Heart left ventricle (tissue), 16 donors: ENCODE measurements around the gene QKI. TPM values are rescaled to one million over a fixed set of nuclear protein-coding genes. Genes with fewer than 3 reads are reported as not detected.
A peak's percentile ranks its signal among the peaks of the same experiment; 100 is the strongest.

Experiments used
- ATAC-seq, 4 donors: fragments of 200-7000 bp; cut with Tn5 transposase; one replicate each; pipeline ENCODE4 v1.9.1; 2020 to 2022; ENCODE audit warnings: moderate library complexity in 4 of 4, mild to moderate bottlenecking in 3 of 4, moderate number of reproducible peaks in 1 of 4
- DNase-seq, 5 donors: peaks; one replicate each; pipeline ENCODE4 v3.0.0-alpha.2; 2020
- H3K27ac ChIP-seq, 12 donors: fragments of 200-600 bp; sonication (generic) in 4 of 12; one replicate each; pipeline versions ENCODE4 v1.5.0 to v1.8.0; 2016 to 2022; ENCODE audit warnings: mild to moderate bottlenecking in 2 of 12
- H3K27me3 ChIP-seq, 9 donors: fragments of 200-600 bp; sonication (generic) in 2 of 9; one replicate each; pipeline versions ENCODE4 v1.5.1 to v1.8.0; 2016 to 2022; ENCODE audit warnings: mild to moderate bottlenecking in 3 of 9
- H3K36me3 ChIP-seq, 9 donors: fragments of 200-600 bp; sonication (generic) in 2 of 9; one replicate each; pipeline versions ENCODE4 v1.5.0 to v1.8.0; 2018 to 2022; ENCODE audit warnings: mild to moderate bottlenecking in 2 of 9
- H3K4me1 ChIP-seq, 12 donors: fragments of 200-600 bp; sonication (generic) in 4 of 12; one replicate each; pipeline versions ENCODE4 v1.5.0 to v1.8.0; 2016 to 2022; ENCODE audit warnings: mild to moderate bottlenecking in 3 of 12
- H3K4me3 ChIP-seq, 12 donors: fragments of 200-600 bp; sonication (generic) in 4 of 12; one replicate each; pipeline versions ENCODE4 v1.5.0 to v1.8.0; 2017 to 2022; ENCODE audit warnings: mild to moderate bottlenecking in 9 of 12, moderate library complexity in 4 of 12
- H3K9me3 ChIP-seq, 12 donors: fragments of 200-600 bp; sonication (generic) in 4 of 12; one replicate each; pipeline versions ENCODE4 v1.5.0 to v1.8.0; 2016 to 2022; ENCODE audit warnings: mild to moderate bottlenecking in 1 of 12
- CTCF ChIP-seq, 12 donors: fragments of 200-600 bp; sonication (generic) in 4 of 12; IDR thresholded peaks; one replicate each; pipeline versions ENCODE4 v1.5.0 to v1.8.0; 2018 to 2022; ENCODE audit warnings: antibody characterized with exemption in 12 of 12, mild to moderate bottlenecking in 5 of 12
- POLR2A ChIP-seq, 2 donors: fragments of 450-650 bp; IDR thresholded peaks; one replicate each; pipeline ENCODE4 v1.6.1; 2017; ENCODE audit warnings: antibody characterized with exemption in 2 of 2, mild to moderate bottlenecking in 2 of 2, moderate library complexity in 2 of 2
- WGBS, 4 donors: extraction: QIAGEN DNeasy Blood & Tissue Kit in 2 of 4; methylation state at CpG; one replicate each; pipeline versions ENCODE4 v1.1.5 to v1.1.7; 2013 to 2018; 5-methylcytosine and 5-hydroxymethylcytosine counted together
- intact Hi-C, 10 donors: fragments of 100-400 bp; cut with DNase I; formaldehyde crosslinking; loops; one replicate each; pipeline versions ENCODE4 v1.11.1 to v1.14.2; 2022
- polyA plus RNA-seq, 2 donors: library from polyadenylated mRNA; stranded (reverse); fragments of 200-250 nt; gene quantifications; one replicate each; pipeline ENCODE4 v1.2.3, GENCODE V29; 2013
- total RNA-seq, 9 donors: library from RNA; depleted of rRNA in 2 of 9; stranded (reverse); fragments of >200 nt in 2 of 9; fragmentation: NEBNext Ultra II Directional in 3 of 9; extraction: Animal tissue kit (Norgen Biotek cat#: 25700) in 3 of 9; gene quantifications; one replicate each; pipeline versions ENCODE4 v1.1.0 to v1.2.4, GENCODE V29; 2016 to 2023
- donor health status: ischemic (EF 13 %, LVEDD 7.1; RV severe dilation, severe dysfunction).
- donor health status: healthy with polysubstance abuse.
- donor health status: DM: no; HTN: yes; CAD: no.
- donor health status: DM: no; HTN: no; CAD: no.
- donor health status: ischemic (EF 25% LVEDD 6.9; RV normal size, moderate dysfunction).
- donor health status: ischemic (EF 25% LVEDD 5.7; RV mildly dilated, moderate dysfunction).
- donor health status: healthy.
- donor health status: DM: yes; HTN: yes; CAD: no.
- donor health status: ischemic (EF 35%, LVEDD 5.7; RV mildly dilated, moderate dysfunction).
- donor health status: nonischemic (EF 11% LVEDD 7.7; RV severe dilation, severe dysfunction).
- donor health status: DM: yes; HTN: yes; CAD: no.
- donor health status: PGD.
- donor health status: ischemic (EF 29% LVEDD 5.4; RV normal size, mild dysfunction).
- donor health status: nonischemic (EF 23%, LVEDD 6.1; RV moderate dilation, normal function).

QKI gene
- total and polyA plus RNA-seq, 11 donors, result 80.2 to 607 (median 474) TPM

- ATAC-seq (peak in 1 of 4 donors; percentile 5), DNase-seq (peak in 1 of 5 donors; percentile 31)
- intact Hi-C loops, result loop anchor here (5.0 to 10.0 kb wide), 11 partner anchors 156 to 524 kb away; no protein-coding TSS in a partner anchor
- WGBS, 4 donors, result 63 to 71% (median 66%) methylated on average over 6 to 7 of the region's 7 CpGs
- no peak overlapping the region for H3K4me3 ChIP-seq
- H3K36me3 ChIP-seq, result no peaks in the 10 kb centered on the region
- TF ChIP-seq CTCF (IDR thresholded peaks at IDR 0.05), result no peak
- H3K9me3 ChIP-seq, result no peaks in the 10 kb centered on the region
- H3K27ac ChIP-seq, result peak overlapping the region in 2 of 12 donors; percentile 7 to 25
- H3K27me3 ChIP-seq, result no peaks in the 10 kb centered on the region
- H3K4me1 ChIP-seq, result peaks cover 6 to 64% (median 32%) of the 10 kb centered on the region in 12 donors
Measured at GRCh38 chr6:163583558-163583957, 169.0 kb downstream of the QKI start.

- DNase-seq, result peak; percentile 54 to 82 (median 72)
- peak; percentile 47 to 88 (median 82) for ATAC-seq
- Histone ChIP-seq H3K4me3 (peak overlapping the region in 1 of 12 donors; percentile 15), H3K36me3 (no peaks in the 10 kb centered on the region), H3K27ac (peak overlapping the region in 9 of 12 donors; percentile 12 to 64 (median 39)), H3K27me3 (no peaks in the 10 kb centered on the region), H3K4me1 (peaks cover 2 to 42% (median 19%) of the 10 kb centered on the region in 12 donors), H3K9me3 (peaks cover 0 to 7% (median 0%) of the 10 kb centered on the region in 12 donors)
- intact Hi-C loops, result loop anchor here (5.0 to 10.0 kb wide), 10 partner anchors 116 to 521 kb away; no protein-coding TSS in a partner anchor
- TF ChIP-seq POLR2A (IDR thresholded peaks at IDR 0.05) (no peak), CTCF (IDR thresholded peaks at IDR 0.05) (no peak)
- WGBS, 4 donors, result 9 to 18% (median 10%) methylated on average over 8 of the region's 8 CpGs
Measured at GRCh38 chr6:163585932-163586437, 171.5 kb downstream of the QKI start.

- intact Hi-C loops, result loop anchor here (5.0 to 10.0 kb wide), 10 partner anchors 115 to 520 kb away; no protein-coding TSS in a partner anchor
- Histone ChIP-seq H3K4me3 (no peak overlapping the region), H3K27me3 (no peaks in the 10 kb centered on the region), H3K27ac (no peak overlapping the region), H3K9me3 (peaks cover 0 to 11% (median 0%) of the 10 kb centered on the region in 12 donors), H3K4me1 (peaks cover 2 to 34% (median 16%) of the 10 kb centered on the region in 12 donors), H3K36me3 (no peaks in the 10 kb centered on the region)
- no peak for DNase-seq
- 79 to 93% (median 84%) methylated on average over 6 of the region's 6 CpGs for WGBS, 4 donors
- TF ChIP-seq CTCF (IDR thresholded peaks at IDR 0.05) (no peak), POLR2A (IDR thresholded peaks at IDR 0.05) (no peak)
- no peak for ATAC-seq
Measured at GRCh38 chr6:163586888-163587287, 172.4 kb downstream of the QKI start.

GRCh38 chr6:163588220-163588919, 173.9 kb downstream of the QKI start:
- Histone ChIP-seq H3K36me3 (no peaks in the 10 kb centered on the region), H3K27ac (no peak overlapping the region), H3K4me1 (peaks cover 2 to 34% (median 15%) of the 10 kb centered on the region in 12 donors), H3K9me3 (peaks cover 0 to 25% (median 11%) of the 10 kb centered on the region in 12 donors), H3K4me3 (no peak overlapping the region), H3K27me3 (no peaks in the 10 kb centered on the region)
- DNase-seq, result no peak
- 85 to 88% (median 87%) methylated on average over 22 of the region's 22 CpGs for WGBS, 4 donors
- intact Hi-C loops, result loop anchor here (5.0 to 10.0 kb wide), 10 partner anchors 114 to 519 kb away; no protein-coding TSS in a partner anchor
- no peak for ATAC-seq
- TF ChIP-seq CTCF (IDR thresholded peaks at IDR 0.05) (no peak), POLR2A (IDR thresholded peaks at IDR 0.05) (no peak)
